Measurements from ENCODE around the gene MPHOSPH6.
A peak's percentile ranks its signal among the peaks of the same experiment; 100 is the strongest.
"Not testable (repeated sequence)": the region's sequence is repeated elsewhere in the genome, so short reads cannot be mapped to it uniquely, and the experiment has no call there.

The MPHOSPH6 gene

DNA sequence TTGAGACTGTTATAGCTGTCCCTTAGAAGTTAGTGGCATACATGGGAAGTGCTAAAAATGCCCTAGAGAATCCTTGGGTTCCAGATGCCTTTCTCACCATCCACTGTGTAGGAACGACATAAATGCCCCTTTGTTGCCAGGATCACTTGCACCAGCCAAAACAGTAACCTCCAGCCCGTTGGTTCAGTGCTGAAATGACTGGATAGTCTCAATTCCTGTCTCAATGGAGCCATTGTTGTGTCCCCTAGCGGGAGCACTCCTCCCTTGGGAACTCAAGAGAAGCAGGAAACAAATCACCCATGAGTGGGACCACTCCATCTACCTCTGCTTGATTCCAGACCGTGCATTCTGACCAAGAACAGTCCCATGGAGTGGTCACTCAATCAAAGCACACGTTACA, 23.1 kb downstream of the MPHOSPH6 start:
- no peak overlapping the region for H3K9ac ChIP-seq (ENCODE audit: low read length)
- no peaks in the 10 kb centered on the region for H3K27me3 ChIP-seq (ENCODE audit: control insufficient read depth, insufficient read depth, low read length)
- no peak overlapping the region for H3K4me3 ChIP-seq (ENCODE audit: low read depth, low read length)
- H3K4me1 ChIP-seq (ENCODE audit: control insufficient read depth, insufficient read depth, low read length) = no peaks in the 10 kb centered on the region
- H3K27ac ChIP-seq (ENCODE audit: low read depth, low read length) = no peak overlapping the region
- H3K9me3 ChIP-seq (ENCODE audit: control insufficient read depth, insufficient read depth, low read depth, low read length) = no peaks in the 10 kb centered on the region
- H3K36me3 ChIP-seq (ENCODE audit: control insufficient read depth, insufficient read depth, low read length) = peaks cover 53% of the 10 kb centered on the region

GRCh38 chr16:82146556-82146955, 23.5 kb downstream of the MPHOSPH6 start:
- no peaks in the 10 kb centered on the region for H3K27me3 ChIP-seq (ENCODE audit: control insufficient read depth, insufficient read depth, low read length)
- H3K27ac ChIP-seq (ENCODE audit: low read depth, low read length) = no peak overlapping the region
- H3K4me1 ChIP-seq (ENCODE audit: control insufficient read depth, insufficient read depth, low read length) = no peaks in the 10 kb centered on the region
- no peaks in the 10 kb centered on the region for H3K9me3 ChIP-seq (ENCODE audit: control insufficient read depth, insufficient read depth, low read depth, low read length)
- H3K4me3 ChIP-seq (ENCODE audit: low read depth, low read length) = no peak overlapping the region
- peaks cover 53% of the 10 kb centered on the region for H3K36me3 ChIP-seq (ENCODE audit: control insufficient read depth, insufficient read depth, low read length)
- H3K9ac ChIP-seq (ENCODE audit: low read length) = no peak overlapping the region

- Histone ChIP-seq H3K9ac (ENCODE audit: low read length) (peak overlapping the region; percentile 31), H3K4me3 (ENCODE audit: low read depth, low read length) (peak overlapping the region; percentile 59), H3K36me3 (ENCODE audit: control insufficient read depth, insufficient read depth, low read length) (peaks cover 15% of the 10 kb centered on the region)
- not testable (repeated sequence) for H3K27me3 ChIP-seq (ENCODE audit: control insufficient read depth, insufficient read depth, low read length); H3K27ac ChIP-seq (ENCODE audit: low read depth, low read length); H3K4me1 ChIP-seq (ENCODE audit: control insufficient read depth, insufficient read depth, low read length); H3K9me3 ChIP-seq (ENCODE audit: control insufficient read depth, insufficient read depth, low read depth, low read length)
These were observed 30.8 kb downstream of the MPHOSPH6 start for GRCh38 chr16:82139286-82139571.

GRCh38 chr16:82138478-82139285, 31.3 kb downstream of the MPHOSPH6 start:
- H3K27ac ChIP-seq (ENCODE audit: low read depth, low read length) = no peak overlapping the region
- H3K4me3 ChIP-seq (ENCODE audit: low read depth, low read length) = peak overlapping the region; percentile 59
- peaks cover 8% of the 10 kb centered on the region for H3K4me1 ChIP-seq (ENCODE audit: control insufficient read depth, insufficient read depth, low read length)
- H3K36me3 ChIP-seq (ENCODE audit: control insufficient read depth, insufficient read depth, low read length) = peaks cover 15% of the 10 kb centered on the region
- H3K9me3 ChIP-seq (ENCODE audit: control insufficient read depth, insufficient read depth, low read depth, low read length) = no peaks in the 10 kb centered on the region
- H3K9ac ChIP-seq (ENCODE audit: low read length) = peak overlapping the region; percentile 31
- H3K27me3 ChIP-seq (ENCODE audit: control insufficient read depth, insufficient read depth, low read length) = no peaks in the 10 kb centered on the region

- Histone ChIP-seq H3K36me3 (ENCODE audit: control insufficient read depth, insufficient read depth, low read length) (peaks cover 15% of the 10 kb centered on the region), H3K4me1 (ENCODE audit: control insufficient read depth, insufficient read depth, low read length) (peaks cover 8% of the 10 kb centered on the region), H3K27me3 (ENCODE audit: control insufficient read depth, insufficient read depth, low read length) (no peaks in the 10 kb centered on the region), H3K4me3 (ENCODE audit: low read depth, low read length) (no peak overlapping the region), H3K9me3 (ENCODE audit: control insufficient read depth, insufficient read depth, low read depth, low read length) (no peaks in the 10 kb centered on the region), H3K27ac (ENCODE audit: low read depth, low read length) (no peak overlapping the region), H3K9ac (ENCODE audit: low read length) (no peak overlapping the region)
These were observed 32.2 kb downstream of the MPHOSPH6 start for GRCh38 chr16:82137822-82138167.

DNA sequence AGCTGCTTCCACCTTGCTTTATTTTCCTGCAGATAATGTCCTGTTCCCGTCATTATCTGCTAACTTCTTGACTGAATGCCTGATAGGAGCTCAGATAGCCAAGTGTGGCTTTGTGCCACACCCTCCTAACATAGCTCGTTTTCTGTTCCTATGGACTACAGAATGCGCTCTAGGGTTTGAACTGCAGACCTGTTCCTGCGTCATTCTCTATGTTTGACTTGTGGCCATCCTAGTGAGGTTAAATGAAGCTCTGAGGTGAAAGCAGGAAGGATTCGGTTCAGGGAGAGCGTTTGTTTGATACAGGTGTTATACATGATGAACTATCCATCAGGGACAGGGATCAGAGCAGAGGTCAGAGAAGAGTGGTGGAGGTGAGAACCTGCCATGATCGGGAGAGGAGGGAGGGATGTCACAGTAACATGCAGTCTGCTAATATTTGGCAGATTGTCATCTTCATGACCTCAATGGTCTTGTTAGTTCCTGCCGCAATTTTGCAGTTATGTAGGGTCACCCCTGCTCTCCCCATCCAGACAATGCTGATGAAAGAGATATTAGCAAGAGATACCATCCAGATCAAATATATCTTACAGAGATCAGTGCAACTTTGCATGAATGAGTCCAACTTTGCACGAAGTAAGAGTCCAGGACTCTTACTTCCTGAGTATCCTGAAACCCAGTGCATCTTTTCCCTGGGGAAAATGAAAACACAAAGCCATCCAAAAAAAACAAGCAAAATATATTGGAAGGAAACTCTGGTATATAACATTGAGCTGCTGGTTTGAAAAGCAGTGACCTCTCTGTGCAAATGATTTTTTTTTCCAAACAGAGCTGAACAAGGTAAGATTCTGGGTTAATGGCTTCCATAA, 32.8 kb downstream of the MPHOSPH6 start:
- no peaks in the 10 kb centered on the region for H3K9me3 ChIP-seq (ENCODE audit: control insufficient read depth, insufficient read depth, low read depth, low read length)
- H3K27ac ChIP-seq (ENCODE audit: low read depth, low read length) = no peak overlapping the region
- peaks cover 8% of the 10 kb centered on the region for H3K4me1 ChIP-seq (ENCODE audit: control insufficient read depth, insufficient read depth, low read length)
- no peak overlapping the region for H3K9ac ChIP-seq (ENCODE audit: low read length)
- peaks cover 15% of the 10 kb centered on the region for H3K36me3 ChIP-seq (ENCODE audit: control insufficient read depth, insufficient read depth, low read length)
- no peak overlapping the region for H3K4me3 ChIP-seq (ENCODE audit: low read depth, low read length)
- H3K27me3 ChIP-seq (ENCODE audit: control insufficient read depth, insufficient read depth, low read length) = no peaks in the 10 kb centered on the region

DNA sequence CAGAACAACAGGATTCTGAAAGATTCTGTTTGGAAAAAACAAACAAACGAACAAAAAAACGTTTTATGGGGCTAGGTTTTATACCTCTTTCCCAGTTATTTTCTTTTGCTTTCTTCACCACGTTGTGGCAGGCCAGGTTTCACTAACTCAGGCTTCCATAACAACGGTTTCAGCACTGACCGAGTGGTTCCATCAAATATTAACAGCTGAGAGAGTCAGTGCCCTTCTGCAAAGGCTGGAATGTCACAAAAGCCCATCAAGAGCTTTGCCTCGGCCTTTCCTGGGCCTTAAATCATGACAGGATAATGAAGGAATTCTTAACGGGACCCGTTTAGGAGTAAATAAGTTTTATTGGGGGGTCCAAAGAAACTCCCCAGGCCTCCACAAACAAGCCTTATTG, 34.2 kb downstream of the MPHOSPH6 start:
- Histone ChIP-seq H3K9ac (ENCODE audit: low read length) (no peak overlapping the region), H3K36me3 (ENCODE audit: control insufficient read depth, insufficient read depth, low read length) (peaks cover 15% of the 10 kb centered on the region), H3K27me3 (ENCODE audit: control insufficient read depth, insufficient read depth, low read length) (no peaks in the 10 kb centered on the region), H3K27ac (ENCODE audit: low read depth, low read length) (no peak overlapping the region), H3K9me3 (ENCODE audit: control insufficient read depth, insufficient read depth, low read depth, low read length) (no peaks in the 10 kb centered on the region), H3K4me3 (ENCODE audit: low read depth, low read length) (no peak overlapping the region), H3K4me1 (ENCODE audit: control insufficient read depth, insufficient read depth, low read length) (peaks cover 8% of the 10 kb centered on the region)

DNA sequence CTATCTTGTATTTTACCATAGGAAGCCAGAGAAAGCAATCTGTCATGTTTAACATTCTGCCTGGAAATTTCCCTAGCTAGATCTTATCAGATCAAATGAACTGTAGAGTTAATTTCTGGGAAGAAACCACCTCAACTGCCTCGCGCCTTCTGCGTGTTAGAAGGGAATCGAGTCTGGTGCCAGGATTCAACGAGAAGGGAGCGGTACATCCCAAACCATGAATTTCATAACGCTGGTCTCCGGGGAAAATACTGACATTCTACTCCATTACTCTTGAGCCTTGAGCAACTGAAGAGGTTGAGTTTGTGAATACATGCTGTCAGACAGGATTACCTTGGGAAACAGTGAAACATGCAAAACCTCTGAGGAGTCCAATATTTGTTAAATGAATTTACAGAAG, 35.2 kb downstream of the MPHOSPH6 start:
- H3K27me3 ChIP-seq (ENCODE audit: control insufficient read depth, insufficient read depth, low read length) = no peaks in the 10 kb centered on the region
- H3K27ac ChIP-seq (ENCODE audit: low read depth, low read length) = no peak overlapping the region
- H3K36me3 ChIP-seq (ENCODE audit: control insufficient read depth, insufficient read depth, low read length) = peaks cover 15% of the 10 kb centered on the region
- peaks cover 8% of the 10 kb centered on the region for H3K4me1 ChIP-seq (ENCODE audit: control insufficient read depth, insufficient read depth, low read length)
- H3K4me3 ChIP-seq (ENCODE audit: low read depth, low read length) = no peak overlapping the region
- H3K9ac ChIP-seq (ENCODE audit: low read length) = no peak overlapping the region
- H3K9me3 ChIP-seq (ENCODE audit: control insufficient read depth, insufficient read depth, low read depth, low read length) = no peaks in the 10 kb centered on the region

DNA sequence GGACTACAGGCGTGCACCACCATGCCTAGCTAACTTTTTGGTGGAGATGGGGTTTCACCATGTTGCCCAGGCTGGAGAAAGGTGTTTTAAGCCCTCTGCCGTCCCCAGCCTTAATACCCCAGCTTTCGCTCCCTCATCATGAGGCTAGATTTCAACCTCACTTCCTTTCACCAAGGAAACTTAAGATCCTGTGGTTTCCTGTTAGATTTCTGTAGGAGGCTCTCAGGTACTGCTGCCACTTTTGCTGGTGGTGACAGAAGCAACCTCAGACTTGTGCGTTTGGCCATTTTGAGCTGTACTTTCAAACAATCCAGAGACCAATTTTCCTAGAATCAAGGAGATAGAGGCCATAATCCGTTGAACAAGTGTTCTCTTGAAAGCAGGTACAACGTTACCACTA, 36.2 kb downstream of the MPHOSPH6 start:
- Histone ChIP-seq H3K36me3 (ENCODE audit: control insufficient read depth, insufficient read depth, low read length) (peaks cover 15% of the 10 kb centered on the region), H3K4me1 (ENCODE audit: control insufficient read depth, insufficient read depth, low read length) (peaks cover 6% of the 10 kb centered on the region), H3K27ac (ENCODE audit: low read depth, low read length) (no peak overlapping the region)

DNA sequence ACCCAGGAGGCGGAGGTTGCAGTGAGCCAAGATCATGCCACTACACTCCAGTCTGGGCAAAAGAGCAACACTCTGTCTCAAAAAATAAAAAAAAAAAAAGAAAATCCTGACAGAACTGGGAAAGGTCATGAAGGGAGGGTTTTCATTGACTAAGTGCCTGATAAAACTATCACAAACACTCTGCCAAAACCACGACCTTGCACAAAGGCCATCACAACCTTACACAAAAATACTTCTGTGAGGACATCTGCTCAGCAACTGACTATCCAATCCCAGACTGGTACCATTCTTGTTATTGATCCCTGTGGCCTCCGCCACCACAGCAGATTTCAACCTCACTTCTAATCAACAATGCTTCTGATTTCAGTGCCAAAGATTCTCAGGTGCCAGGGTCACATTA, 40.1 kb downstream of the MPHOSPH6 start:
- no peaks in the 10 kb centered on the region for H3K27me3 ChIP-seq (ENCODE audit: control insufficient read depth, insufficient read depth, low read length)
- no peaks in the 10 kb centered on the region for H3K36me3 ChIP-seq (ENCODE audit: control insufficient read depth, insufficient read depth, low read length)
- no peak overlapping the region for H3K27ac ChIP-seq (ENCODE audit: low read depth, low read length)
- peaks cover 7% of the 10 kb centered on the region; the same call in 1 of the 2 replicates for H3K4me1 ChIP-seq (ENCODE audit: control insufficient read depth, insufficient read depth, low read length)
- H3K9me3 ChIP-seq (ENCODE audit: control insufficient read depth, insufficient read depth, low read depth, low read length) = no peaks in the 10 kb centered on the region
- H3K4me3 ChIP-seq (ENCODE audit: low read depth, low read length) = no peak overlapping the region
- H3K9ac ChIP-seq (ENCODE audit: low read length) = no peak overlapping the region

More for the DNA sequence above, 36.2 kb downstream of the MPHOSPH6 start:
- Histone ChIP-seq H3K27me3 (ENCODE audit: control insufficient read depth, insufficient read depth, low read length) (no peaks in the 10 kb centered on the region), H3K9ac (ENCODE audit: low read length) (no peak overlapping the region), H3K4me3 (ENCODE audit: low read depth, low read length) (no peak overlapping the region), H3K9me3 (ENCODE audit: control insufficient read depth, insufficient read depth, low read depth, low read length) (no peaks in the 10 kb centered on the region)

- H3K36me3 ChIP-seq (ENCODE audit: control insufficient read depth, insufficient read depth, low read length) = no peaks in the 10 kb centered on the region
- no peaks in the 10 kb centered on the region for H3K27me3 ChIP-seq (ENCODE audit: control insufficient read depth, insufficient read depth, low read length)
- H3K27ac ChIP-seq (ENCODE audit: low read depth, low read length) = no peak overlapping the region
- H3K4me3 ChIP-seq (ENCODE audit: low read depth, low read length) = no peak overlapping the region
- no peak overlapping the region for H3K9ac ChIP-seq (ENCODE audit: low read length)
- no peaks in the 10 kb centered on the region for H3K9me3 ChIP-seq (ENCODE audit: control insufficient read depth, insufficient read depth, low read depth, low read length)
- peaks cover 7% of the 10 kb centered on the region; the same call in 1 of the 2 replicates for H3K4me1 ChIP-seq (ENCODE audit: control insufficient read depth, insufficient read depth, low read length)
These were observed 45.4 kb downstream of the MPHOSPH6 start for GRCh38 chr16:82124651-82125050.

Measured in HUES6 (cell line).